Lung (tissue), 12 donors: ENCODE results near the gene NT5M. TPM values are rescaled to one million over a fixed set of nuclear protein-coding genes. Genes with fewer than 3 reads are reported as not detected.

Experiments
- ATAC-seq: fragments of 200-7000 bp; cut with Tn5 transposase; one replicate; pipeline ENCODE4 v1.9.1; 2020; ENCODE audit warnings: moderate number of reproducible peaks; ENCODE audit not compliant: insufficient read depth, low FRiP score
- DNase-seq, 3 donors: peaks; one replicate each; pipeline ENCODE4 v3.0.0-alpha.2; 2013 to 2017
- H3K27ac ChIP-seq, 2 donors: one replicate each; pipeline ENCODE4 v1.5.1; 2013; ENCODE audit warnings: mild to moderate bottlenecking in 2 of 2, moderate library complexity in 2 of 2, control low read depth in 1 of 2, inconsistent platforms in 1 of 2, low read depth in 1 of 2, low read length in 1 of 2
- H3K27me3 ChIP-seq, 3 donors: one replicate each; pipeline ENCODE4 v1.5.1; 2013; ENCODE audit warnings: low read length in 2 of 3; ENCODE audit not compliant: control insufficient read depth in 3 of 3, insufficient read depth in 3 of 3
- H3K36me3 ChIP-seq, 4 donors: one replicate each; pipeline ENCODE4 v1.5.1; 2013; ENCODE audit warnings: low read length in 4 of 4, mild to moderate bottlenecking in 1 of 4, moderate library complexity in 1 of 4; ENCODE audit not compliant: control insufficient read depth in 4 of 4, insufficient read depth in 4 of 4
- H3K4me1 ChIP-seq, 5 donors: one replicate each; pipeline ENCODE4 v1.5.1; 2013; ENCODE audit warnings: low read length in 5 of 5, mild to moderate bottlenecking in 2 of 5, moderate library complexity in 1 of 5; ENCODE audit not compliant: control insufficient read depth in 5 of 5, insufficient read depth in 5 of 5
- H3K4me3 ChIP-seq: one replicate; pipeline ENCODE4 v1.5.1; 2013; ENCODE audit warnings: mild to moderate bottlenecking, control low read depth, moderate library complexity
- H3K9ac ChIP-seq, 2 donors: one replicate each; pipeline ENCODE4 v1.5.1; 2013; ENCODE audit warnings: low read length in 2 of 2, control low read depth in 1 of 2; ENCODE audit not compliant: insufficient read depth in 1 of 2
- H3K9me3 ChIP-seq, 4 donors: one replicate each; pipeline ENCODE4 v1.5.1; 2013; ENCODE audit warnings: low read length in 3 of 4, mild to moderate bottlenecking in 1 of 4, moderate library complexity in 1 of 4; ENCODE audit not compliant: control insufficient read depth in 4 of 4, insufficient read depth in 3 of 4
- WGBS, 2 donors: extraction: QIAGEN DNeasy Blood & Tissue Kit; methylation state at CpG; one replicate each; pipeline ENCODE4 v1.1.7; 2013; 5-methylcytosine and 5-hydroxymethylcytosine counted together
- polyA plus RNA-seq, 2 donors: library from polyadenylated mRNA; stranded (reverse); fragments of 200-250 nt; gene quantifications; one replicate each; pipeline ENCODE4 v1.2.1, GENCODE V29; 2013
- total RNA-seq, 2 donors: library from RNA; depleted of rRNA in 1 of 2; stranded (reverse); fragments of >200 nt in 1 of 2; gene quantifications; one replicate each; pipeline ENCODE4 v1.2.1, GENCODE V29; 2014 to 2021
- TF ChIP-seq, protein P1 (sequence below): IDR thresholded peaks from 2 replicates; pipeline ENCODE4 v1.5.1; 2012; ENCODE audit warnings: mild to moderate bottlenecking; ENCODE audit errors: control extremely low read depth, extremely low read depth
- donor health status: control.
- donor health status: control.
- donor health status: Bipolar disorder and iron deficiency.
- donor health status: healthy.
- donor health status: DM: yes; HTN: yes; CAD: no.

Gene NT5M
- total and polyA plus RNA-seq, 4 donors = 1.7 to 2.8 (median 2.1) TPM

GRCh38 chr17:17379197-17379991 lies 76.2 kb downstream of the NT5M start:
- WGBS, 2 donors = 74 to 81% methylated on average over 12 of the region's 12 CpGs
- DNase-seq (no peak), ATAC-seq (no peak)
- Histone ChIP-seq H3K27ac (no peak overlapping the region), H3K36me3 (no peaks in the 10 kb centered on the region), H3K27me3 (no peaks in the 10 kb centered on the region), H3K4me1 (peaks cover 0 to 9% (median 0%) of the 10 kb centered on the region in 5 donors), H3K9ac (no peak overlapping the region), H3K9me3 (no peaks in the 10 kb centered on the region), H3K4me3 (no peak overlapping the region)
- TF ChIP-seq, protein P1, sequence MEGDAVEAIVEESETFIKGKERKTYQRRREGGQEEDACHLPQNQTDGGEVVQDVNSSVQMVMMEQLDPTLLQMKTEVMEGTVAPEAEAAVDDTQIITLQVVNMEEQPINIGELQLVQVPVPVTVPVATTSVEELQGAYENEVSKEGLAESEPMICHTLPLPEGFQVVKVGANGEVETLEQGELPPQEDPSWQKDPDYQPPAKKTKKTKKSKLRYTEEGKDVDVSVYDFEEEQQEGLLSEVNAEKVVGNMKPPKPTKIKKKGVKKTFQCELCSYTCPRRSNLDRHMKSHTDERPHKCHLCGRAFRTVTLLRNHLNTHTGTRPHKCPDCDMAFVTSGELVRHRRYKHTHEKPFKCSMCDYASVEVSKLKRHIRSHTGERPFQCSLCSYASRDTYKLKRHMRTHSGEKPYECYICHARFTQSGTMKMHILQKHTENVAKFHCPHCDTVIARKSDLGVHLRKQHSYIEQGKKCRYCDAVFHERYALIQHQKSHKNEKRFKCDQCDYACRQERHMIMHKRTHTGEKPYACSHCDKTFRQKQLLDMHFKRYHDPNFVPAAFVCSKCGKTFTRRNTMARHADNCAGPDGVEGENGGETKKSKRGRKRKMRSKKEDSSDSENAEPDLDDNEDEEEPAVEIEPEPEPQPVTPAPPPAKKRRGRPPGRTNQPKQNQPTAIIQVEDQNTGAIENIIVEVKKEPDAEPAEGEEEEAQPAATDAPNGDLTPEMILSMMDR = no peak

- no peak overlapping the region for H3K27ac ChIP-seq
- no peaks in the 10 kb centered on the region for H3K9me3 ChIP-seq
- 78 to 87% methylated on average over 18 of the region's 18 CpGs for WGBS, 2 donors
- H3K4me1 ChIP-seq = peaks cover 0 to 15% (median 2%) of the 10 kb centered on the region in 5 donors
- no peak overlapping the region for H3K9ac ChIP-seq
- H3K27me3 ChIP-seq = no peaks in the 10 kb centered on the region
- no peak for ATAC-seq
- TF ChIP-seq, protein P1 = no peak
- H3K4me3 ChIP-seq = no peak overlapping the region
- no peak for DNase-seq
- no peaks in the 10 kb centered on the region for H3K36me3 ChIP-seq
Measured at GRCh38 chr17:17380145-17380925, 77.2 kb downstream of the NT5M start.

GRCh38 chr17:17381446-17382064 lies 78.4 kb downstream of the NT5M start:
- WGBS, 2 donors = 71 to 86% methylated on average over 6 of the region's 6 CpGs
- DNase-seq = peak in 2 of 3 donors; percentile 60 to 71
- no peaks in the 10 kb centered on the region for H3K9me3 ChIP-seq

More at GRCh38 chr17:17381446-17382064, 78.4 kb downstream of the NT5M start:
- no peaks in the 10 kb centered on the region for H3K27me3 ChIP-seq
- no peak for ATAC-seq
- no peak overlapping the region for H3K9ac ChIP-seq
- H3K27ac ChIP-seq = no peak overlapping the region
- TF ChIP-seq, protein P1 = no peak
- H3K36me3 ChIP-seq = no peaks in the 10 kb centered on the region
- peaks cover 0 to 27% (median 7%) of the 10 kb centered on the region in 5 donors for H3K4me1 ChIP-seq
- H3K4me3 ChIP-seq = no peak overlapping the region
